Measurements from ENCODE around the gene TTC21B.
"Not testable (repeated sequence)": the region's sequence is repeated elsewhere in the genome, so short reads cannot be mapped to it uniquely, and the experiment has no call there.

Gene TTC21B

DNA sequence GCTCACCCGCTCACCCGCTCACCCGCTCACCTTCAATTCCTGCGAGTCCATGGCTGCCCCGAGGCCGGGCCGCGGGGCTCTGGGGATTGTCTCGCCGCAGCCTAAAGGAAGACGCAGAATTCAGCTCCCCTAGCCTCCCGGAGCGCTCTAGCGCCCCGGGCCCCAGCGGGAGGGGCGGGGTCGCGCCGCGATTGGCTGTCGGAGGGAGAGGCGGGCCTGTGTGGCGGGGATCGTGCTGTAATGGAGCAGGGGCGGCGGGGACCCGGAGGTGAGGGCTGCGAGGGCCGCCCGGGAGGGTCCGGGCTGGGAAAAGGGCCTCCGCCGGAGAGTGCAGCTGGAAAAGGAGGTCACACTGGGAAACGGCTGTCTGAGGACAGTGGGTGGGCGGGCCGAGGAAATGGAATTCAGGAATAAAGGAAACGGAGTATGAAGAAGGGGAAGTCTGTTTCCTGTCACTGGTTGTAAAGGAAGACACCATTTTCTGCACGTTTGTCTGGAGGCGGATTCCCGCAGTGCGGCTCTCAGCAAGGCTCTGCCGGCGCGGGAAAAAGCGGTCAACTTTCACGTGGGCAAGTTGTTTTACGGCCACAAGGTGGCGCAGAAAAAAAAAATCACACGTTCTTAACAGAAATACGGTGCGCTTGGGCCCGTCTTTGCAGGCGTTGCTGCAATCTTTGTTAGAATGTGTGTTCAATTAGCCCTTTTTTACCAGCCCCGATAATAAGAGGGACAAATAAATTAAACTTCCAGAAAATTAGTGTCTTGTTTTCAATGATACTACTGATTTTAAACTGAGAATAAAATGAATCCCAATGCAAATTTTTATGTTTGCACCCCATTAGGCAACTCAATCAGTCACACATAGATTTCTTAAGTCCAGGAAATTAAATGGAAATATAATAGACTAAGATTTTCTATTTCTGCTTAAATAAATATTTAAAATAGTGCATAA, at the start of gene TTC21B:
Gene TTC21B (minus strand): TSS at position 122 of the 952 bp plus-strand sequence. CDS start 71 bp downstream, at position 51.
- peak; percentile 85 for DNase-seq

DNA sequence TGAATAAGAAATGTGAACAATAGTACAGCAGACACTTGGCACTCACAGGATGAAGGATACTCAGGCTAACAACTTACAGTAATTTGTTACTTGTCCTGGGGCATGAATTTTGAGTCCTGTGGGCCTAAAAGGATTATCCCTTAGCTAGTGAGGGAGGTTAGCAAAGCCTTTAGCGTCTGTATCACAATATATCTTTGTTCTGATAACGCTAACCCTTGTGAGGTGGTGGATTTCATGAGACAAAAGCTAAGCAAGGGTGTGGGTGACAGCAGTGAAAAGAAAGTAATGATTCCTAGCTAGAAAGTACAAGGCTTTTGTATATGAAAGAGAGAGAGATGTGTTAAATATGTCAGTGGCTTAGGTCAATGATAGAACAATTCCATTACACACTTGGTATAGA, 46.8 kb upstream of the TTC21B start:
- DNase-seq = no peak

DNA sequence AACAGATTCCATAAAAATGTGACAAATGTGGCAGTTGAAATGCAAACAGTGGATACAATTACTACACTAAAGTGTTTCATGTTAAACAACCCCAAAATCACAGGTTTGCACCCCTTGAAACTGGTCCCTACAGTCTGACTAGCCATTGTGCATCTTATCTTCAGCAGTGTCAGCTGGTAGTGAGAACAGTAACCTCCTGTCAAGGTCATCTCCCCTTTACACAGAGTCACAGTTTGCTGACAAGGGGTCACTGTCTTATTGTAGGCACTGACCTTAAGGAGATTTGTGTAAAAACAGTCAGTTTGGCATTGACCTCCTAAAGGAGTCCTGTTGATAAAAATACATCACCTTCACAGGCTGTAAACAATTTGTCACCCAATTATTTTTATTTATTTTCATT, 37.3 kb upstream of the TTC21B start:
- no peak for DNase-seq

DNA sequence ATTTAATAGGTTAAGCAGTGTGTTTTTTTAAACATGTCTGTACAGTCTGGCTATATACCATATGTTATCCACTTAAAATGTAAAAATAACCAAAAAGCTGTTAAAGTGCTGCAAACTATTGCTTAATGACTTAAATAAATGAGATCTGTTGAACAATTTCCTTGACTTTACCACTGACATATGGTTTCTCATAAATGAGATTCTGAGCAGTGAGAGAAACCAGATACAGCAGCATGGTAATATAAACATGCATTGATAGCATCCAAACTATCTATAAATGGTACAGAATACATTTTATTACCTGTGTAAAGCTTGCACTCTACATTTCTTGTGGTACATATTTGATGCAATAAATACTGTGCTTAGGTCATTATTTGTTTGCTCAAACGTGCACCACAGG, 36.3 kb upstream of the TTC21B start:
- DNase-seq = no peak

DNA sequence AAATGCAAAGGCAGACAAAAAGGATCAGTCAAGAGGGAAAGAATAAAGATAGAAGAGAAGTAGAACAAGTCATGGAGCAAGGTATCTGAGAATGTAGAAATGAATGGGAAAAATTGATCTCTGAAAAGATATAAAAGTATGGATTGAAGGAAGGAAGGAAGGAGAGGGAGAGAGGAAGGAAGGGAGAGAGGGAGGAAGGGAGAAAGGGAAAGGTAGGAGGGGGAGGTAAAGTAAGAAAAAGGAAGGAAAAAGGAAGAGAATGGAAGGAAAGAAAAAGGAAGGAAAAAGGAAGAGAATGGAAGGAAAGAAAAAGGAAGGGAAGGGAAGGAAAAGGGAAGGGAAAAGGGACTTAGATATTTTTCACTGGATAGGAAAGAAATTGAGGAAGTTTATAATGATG, 31.5 kb upstream of the TTC21B start:
- DNase-seq = no peak

DNA sequence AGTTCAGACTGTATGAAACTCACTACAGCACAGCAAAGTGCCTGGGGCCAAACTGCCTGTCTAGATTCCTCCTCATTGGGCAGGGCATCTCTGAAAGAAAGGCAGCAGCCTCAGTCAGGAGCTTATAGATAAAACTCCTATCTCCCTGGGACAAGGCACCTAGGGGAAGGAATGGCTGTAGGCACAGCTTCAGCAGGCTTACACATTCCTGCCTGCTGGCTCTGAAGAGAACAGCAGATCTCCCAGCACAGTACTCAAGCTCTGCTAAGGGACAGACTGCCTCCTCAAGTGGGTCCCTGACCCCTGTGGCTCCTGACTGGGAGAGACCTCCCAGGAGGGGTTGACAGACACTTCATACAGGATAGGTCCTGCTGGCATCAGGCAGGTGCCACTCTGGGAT, 18.6 kb upstream of the TTC21B start:
- not testable (repeated sequence) for DNase-seq

DNA sequence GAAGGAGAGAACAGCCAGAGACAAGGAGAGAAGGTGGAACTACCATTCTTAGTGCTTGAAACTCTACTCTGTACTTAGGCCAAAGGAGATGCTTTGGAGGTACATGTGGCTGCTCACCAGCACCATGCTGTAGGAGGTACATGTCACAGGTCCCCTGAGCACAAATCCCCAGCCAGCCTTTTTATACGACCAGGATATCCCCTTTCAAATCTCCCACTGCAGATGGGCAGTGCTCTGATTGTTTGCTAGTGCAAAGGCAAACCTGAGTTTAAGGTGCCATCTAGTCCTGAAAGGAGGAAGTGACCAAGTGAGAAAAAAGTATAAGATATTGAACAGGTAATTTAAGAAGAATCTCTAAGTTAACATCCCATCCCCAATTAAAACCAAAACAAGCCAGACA, 17.1 kb upstream of the TTC21B start:
- no peak for DNase-seq

DNA sequence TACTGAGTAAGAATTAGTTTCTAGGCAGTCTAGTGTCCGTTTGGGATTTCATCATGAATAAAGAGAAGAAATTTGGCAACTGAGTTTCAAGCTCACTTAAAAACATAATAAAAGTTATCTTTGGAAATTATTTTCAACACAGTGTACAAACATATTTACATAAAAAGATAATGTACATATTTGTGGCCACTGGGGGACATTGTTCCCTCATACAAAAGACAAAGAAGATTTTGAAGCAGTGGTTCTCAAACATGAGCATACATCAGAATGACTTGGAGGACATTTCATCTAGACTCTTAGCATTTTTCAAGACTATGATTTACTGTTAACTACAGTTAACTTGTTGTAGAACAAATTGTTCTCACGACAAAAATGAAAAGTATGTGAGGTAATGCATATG, 15.7 kb upstream of the TTC21B start:
- no peak for DNase-seq

DNA sequence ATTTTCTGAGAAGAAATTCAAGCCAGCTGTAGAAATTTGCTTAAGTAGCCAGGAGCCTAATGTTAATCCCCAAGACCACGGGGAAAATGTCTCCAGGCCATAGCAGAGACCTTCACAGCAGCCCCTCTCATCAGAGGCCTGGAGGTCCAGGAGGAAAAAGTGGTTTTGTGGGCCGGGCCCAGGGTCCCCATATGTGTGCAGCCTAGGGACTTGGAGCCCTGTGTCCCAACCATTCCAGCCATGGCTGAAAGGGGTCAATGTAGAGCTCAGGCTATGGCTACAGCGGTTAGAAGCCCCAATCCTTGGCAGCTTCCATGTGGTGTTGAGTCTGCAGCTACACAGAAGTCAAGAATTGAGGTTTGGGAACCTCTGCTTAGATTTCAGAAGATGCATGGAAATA, 14.2 kb upstream of the TTC21B start:
- no peak for DNase-seq

DNA sequence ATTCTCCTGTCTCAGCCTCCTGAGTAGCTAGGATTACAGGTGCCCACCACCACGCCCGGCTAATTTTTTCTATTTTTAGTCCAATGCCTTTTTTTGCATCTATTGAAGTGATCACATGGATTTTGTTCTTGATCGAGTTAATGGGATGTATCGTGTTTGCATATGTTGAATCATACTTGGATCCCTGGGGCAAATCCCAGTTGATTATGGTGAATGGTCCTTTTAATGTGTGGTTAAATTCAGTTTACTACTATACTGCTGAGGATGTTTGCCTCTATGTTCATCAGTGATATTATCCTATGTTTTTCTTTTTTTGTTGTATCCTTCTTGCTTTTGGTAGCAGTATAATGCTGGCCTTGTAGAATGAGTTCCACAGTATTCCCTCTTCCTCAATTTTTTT, 8.2 kb upstream of the TTC21B start:
- no peak for DNase-seq

DNA sequence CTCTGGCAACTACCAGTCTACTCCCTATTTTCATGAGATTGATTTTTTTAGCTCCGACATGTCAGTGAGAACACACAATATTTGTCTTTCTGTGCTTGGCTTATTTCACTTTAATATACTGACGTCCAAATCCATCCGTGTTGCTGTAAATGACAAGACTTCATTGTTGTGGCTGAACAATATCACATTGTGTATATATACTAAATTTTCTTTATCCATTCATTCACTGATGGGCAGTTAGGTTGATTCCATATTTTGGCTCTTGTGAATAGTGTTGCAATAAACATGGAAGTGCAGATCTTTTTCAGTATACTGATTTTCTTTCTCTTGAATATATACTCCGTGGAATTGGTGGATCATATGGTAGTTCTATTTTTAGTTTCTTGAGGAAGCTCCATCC, 5.8 kb upstream of the TTC21B start:
- no peak for DNase-seq

DNA sequence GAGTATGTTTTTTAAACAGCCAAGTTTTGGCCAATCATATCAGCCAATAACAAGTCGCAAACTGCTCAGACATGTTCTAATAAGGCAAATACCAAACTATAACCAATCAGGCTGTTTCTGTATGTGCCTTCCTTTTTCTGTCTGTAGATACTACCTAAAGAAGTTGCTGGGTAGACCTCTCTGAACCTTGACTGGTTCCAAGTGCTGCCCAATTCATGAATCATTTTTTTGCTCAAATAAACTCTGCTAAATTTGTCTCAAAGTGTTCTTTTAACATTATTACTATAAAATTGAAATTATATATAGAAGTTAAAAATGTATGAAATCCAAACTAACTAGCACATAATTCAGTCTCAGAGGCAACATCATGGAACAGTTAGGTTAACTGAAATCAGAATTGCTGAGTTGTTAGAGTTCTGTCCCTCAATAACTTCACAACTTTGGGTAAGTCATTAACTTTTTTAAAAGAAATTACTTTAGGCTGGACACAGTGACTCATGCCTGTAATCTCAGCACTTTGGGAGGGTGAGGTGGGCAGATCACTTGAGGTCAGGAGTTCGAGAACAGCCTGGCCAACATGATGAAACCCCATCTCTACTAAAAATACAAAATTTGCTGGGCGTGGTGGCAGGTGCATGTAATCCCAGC, 4.9 kb upstream of the TTC21B start:
- DNase-seq = no peak

DNA sequence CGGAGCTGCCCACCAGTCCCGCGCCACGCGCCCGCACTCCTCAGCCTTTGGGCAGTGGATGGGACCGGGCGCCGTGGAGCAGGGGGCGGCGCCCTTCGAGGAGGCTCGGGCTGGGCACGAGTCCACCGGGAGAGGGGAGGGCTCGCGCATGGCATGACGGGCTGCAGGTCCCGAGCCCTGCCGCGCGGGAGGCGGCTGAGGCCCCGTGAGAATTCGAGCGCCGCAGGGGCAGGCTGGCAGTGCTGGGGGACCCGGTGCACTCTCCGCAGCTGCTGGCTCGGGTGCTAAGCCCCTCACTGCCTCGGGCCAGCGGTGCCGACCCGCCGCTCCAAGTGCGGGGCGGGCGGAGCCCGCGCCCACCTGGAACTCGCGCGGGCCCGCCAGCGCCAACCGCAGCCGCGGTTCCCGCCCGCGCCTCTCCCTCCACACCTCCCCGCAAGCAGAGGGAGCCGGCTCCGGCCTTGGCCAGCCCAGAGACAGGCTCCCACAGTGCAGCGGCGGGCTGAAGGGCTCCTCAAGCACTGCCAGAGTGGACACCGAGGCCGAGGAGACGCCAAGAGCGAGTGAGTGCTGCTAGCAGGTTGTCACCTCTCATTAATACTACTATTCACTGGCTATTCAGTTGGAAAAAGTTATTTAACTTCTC, 3.6 kb upstream of the TTC21B start:
- DNase-seq = no peak

DNA sequence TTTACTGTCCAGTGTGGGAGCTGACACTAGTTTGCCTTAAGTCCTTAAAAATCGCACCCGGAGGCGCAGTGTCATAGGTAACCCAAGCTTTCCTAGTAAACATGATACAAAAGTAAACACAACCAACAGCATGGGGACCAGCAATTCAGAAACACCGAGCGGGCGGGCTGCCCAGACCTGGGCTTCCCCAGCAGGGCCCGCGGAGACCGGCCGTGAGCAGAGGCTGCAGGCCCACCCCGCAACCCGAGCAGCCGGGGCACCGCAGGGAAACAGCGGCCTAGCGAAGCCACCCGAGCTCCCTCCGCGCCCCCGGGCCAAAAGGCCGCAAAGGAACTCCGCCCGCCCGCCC, 296 bp downstream of the TTC21B start:
- DNase-seq = no peak

DNA sequence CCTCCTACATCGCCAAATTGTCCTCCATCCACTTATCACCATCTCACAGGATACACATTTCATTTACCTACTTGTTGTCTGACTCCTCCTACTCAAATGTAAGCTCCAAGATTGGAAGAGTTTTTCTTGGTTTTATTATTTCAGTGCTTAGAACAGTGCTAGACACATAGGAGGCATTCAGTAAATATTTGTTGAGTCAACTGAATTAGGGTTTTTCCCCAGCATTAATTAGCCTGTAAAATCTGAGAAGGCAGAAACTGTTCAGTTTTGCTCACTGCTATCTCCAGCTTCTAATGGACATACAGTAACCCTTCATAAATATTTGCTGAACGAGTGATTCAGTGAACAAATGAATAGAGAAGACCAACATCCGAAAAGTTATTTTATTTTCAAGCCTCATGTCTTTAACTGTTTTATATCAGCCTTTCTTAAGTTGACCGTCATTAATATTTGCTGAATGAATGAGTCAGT, 800 bp downstream of the TTC21B start:
- no peak for DNase-seq

DNA sequence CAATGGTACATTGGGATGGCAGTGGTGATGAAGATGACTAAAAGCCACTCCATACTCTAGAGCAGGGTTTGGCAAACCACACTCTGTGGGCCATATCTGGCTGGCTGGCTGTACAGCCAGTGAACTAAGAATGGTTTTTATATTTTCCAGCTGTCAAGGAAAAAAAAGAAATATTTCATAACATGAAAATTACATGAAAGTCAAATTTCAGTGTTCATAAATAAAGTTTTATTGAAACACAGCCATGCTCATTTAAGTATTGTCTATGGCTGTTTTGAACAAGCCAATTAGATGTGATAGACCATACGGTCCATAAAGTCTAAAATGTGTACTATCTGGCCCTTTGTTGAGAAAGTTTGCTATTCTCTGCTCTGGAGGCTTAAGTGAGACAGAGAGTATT, 1.5 kb downstream of the TTC21B start:
- no peak for DNase-seq

DNA sequence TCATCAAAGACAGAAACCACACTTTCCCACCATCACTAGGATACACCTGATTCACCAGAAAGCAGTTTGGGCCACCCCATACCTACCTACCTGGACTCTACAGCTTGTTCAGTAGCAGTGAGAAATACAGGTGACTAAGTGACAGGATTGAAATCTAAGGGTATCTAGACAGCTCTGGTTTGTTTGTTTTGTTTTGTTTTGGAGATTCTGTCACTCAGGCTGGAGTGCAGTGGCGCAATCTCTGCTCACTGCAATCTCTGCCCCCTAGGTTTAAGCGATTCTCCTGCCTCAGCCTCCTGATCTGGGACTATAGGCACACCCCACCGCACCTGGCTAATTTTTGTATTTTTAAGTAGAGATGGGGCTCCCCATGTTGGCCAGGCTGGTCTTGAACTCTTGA, 3.1 kb downstream of the TTC21B start:
- no peak for DNase-seq

DNA sequence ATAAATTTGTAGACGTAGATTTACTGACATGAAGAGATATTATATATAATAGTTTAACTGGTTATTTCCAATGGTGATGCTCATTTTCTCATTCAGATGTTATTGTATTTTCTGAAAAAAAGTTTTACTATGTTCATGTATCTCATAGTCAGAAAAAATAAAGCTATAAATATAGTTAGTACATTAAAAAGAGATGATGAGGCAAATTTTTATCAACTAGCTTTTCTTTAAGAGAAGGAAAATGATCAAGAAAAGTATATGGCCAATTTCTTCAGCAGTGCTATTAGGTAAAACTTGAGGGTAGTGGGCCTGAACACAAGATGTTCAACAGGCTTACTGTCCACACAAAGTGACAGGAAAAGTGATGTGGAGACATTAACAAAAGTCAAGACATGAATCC, 11.7 kb downstream of the TTC21B start:
- DNase-seq = no peak

DNA sequence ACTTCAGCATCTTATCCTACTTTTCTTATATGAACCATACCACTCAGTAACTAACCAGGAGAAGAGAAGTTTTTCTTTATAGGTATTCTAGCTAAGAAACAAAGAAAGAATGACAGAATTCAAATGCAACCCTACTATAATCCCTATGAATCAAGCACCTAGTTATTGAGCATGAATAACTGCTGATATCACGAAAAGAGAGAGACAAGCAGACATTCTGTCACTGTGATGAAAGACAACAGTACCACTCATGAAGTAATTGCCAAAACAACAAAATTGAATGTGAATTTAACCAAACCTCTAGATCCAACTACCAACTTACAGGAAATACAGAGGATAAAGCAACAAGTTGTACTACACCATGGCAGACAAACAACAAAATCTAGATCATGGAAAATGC, 15.3 kb downstream of the TTC21B start:
- no peak for DNase-seq

DNA sequence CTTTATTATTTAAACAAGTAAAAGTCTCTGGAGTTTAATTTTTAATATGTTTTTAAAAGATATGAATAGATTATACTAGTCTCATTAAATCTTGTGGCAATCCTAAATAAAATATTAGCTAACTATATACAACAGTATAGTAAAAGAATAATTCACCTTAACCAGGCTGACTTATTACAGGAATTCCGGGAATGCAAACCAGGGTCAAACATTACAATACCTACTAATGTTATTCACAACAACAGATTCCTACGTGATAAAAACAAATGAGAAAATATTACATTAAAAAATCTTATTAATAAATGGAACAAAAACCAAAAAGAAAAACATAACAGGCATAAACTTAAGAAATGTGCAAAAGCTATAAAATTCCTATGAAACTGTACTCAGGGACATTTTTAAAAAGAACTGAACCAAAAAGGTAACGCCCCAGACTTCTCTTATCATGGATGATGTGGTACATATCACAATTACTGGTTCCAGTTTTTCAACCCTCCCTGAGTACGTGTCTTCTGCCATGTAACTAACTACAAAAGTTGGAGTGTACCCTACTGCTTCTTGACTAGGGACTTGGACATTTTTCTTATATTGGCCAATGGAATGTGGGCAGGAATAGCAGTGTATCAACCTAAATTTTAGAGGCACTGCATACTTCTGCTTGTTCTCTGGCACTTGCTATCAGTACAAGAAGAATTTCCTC, 20.2 kb downstream of the TTC21B start:
- DNase-seq = no peak

DNA sequence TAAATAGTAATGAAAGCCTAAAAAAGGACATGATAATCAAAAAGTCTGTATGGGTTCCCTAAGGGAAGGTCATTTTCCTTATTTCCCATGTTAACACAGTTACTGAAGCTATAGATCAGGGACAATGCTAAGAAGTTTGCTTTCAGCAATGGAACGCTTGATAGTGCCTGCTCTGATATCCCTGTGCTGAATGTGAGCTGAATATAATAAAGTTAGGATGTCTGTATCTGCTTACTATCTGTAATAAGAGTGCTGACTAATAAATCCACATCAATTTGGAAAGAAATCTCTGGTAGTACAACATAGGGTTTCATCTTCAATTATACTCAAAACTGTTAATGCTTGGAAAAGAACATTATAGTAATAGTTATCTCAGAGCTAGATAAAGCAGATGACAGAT, 25.8 kb downstream of the TTC21B start:
- DNase-seq = no peak

DNA sequence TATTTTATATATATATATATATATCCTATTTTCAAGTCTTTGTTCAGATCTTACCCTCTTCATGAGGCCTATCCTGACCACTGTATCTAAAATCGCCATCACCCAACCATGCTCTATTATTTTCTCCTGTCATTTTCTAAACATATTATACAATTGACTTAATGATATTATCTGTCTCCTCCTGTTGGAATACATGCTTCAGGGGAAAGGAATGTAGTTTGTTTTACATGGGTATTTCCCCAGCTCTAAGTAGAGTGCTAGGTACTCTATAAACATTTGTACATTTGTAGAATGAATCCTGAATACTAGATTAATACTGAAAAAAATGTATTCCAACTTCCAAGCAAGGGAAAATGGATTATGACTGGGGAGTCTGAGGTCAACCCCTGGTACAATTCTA, 26.2 kb downstream of the TTC21B start:
- DNase-seq = no peak

DNA sequence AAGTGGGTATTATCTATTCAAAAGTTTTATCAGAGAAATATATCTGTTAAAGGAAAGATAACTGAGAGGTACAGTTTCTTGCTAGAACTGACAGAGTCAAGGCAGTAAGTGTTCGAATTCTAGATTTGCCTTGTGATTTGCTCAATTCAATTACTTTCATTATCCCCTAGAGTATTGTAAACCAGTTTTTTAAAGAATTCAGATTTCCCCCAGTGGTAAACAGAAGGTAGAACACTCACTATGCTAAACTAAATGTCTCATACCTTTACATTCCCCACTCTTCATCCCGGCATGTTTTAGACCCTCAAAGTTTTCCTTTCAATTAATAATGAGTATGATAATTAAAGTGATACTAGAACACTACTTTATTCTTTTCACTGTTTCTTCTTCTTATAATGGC, 28.6 kb downstream of the TTC21B start:
- DNase-seq = no peak

All from GF-D8 (cell line).